ENCODE results near the gene SRP19.

Gene SRP19

GRCh38 chr5:112863549-112863948 lies 2.5 kb downstream of the SRP19 start:
- no peak for DNase-seq (ENCODE audit: low spot score)
- no peak for TF ChIP-seq CTCF (IDR thresholded peaks at IDR 0.05; ENCODE audit: extremely low read depth, insufficient read depth, missing control alignments)
- in situ Hi-C loops (cut with MboI; ENCODE audit: low pct_unique_long_range_greater_than_20kb, low sequenced_read_pairs, unreplicated experiment): no loop called here

- in situ Hi-C loops (cut with MboI; ENCODE audit: low pct_unique_long_range_greater_than_20kb, low sequenced_read_pairs, unreplicated experiment): no loop called here
- DNase-seq (ENCODE audit: low spot score): no peak
- no peak for TF ChIP-seq CTCF (IDR thresholded peaks at IDR 0.05; ENCODE audit: extremely low read depth, insufficient read depth, missing control alignments)
Measured at GRCh38 chr5:112865128-112865527, 4.0 kb downstream of the SRP19 start.

GRCh38 chr5:112866739-112867138 lies 5.7 kb downstream of the SRP19 start:
- no peak for TF ChIP-seq CTCF (IDR thresholded peaks at IDR 0.05; ENCODE audit: extremely low read depth, insufficient read depth, missing control alignments)

GRCh38 chr5:112867411-112867810 lies 6.3 kb downstream of the SRP19 start:
- DNase-seq (ENCODE audit: low spot score): no peak
- TF ChIP-seq CTCF (IDR thresholded peaks at IDR 0.05; ENCODE audit: extremely low read depth, insufficient read depth, missing control alignments): no peak
- in situ Hi-C loops (cut with MboI; ENCODE audit: low pct_unique_long_range_greater_than_20kb, low sequenced_read_pairs, unreplicated experiment): no loop called here

More at GRCh38 chr5:112866739-112867138, 5.7 kb downstream of the SRP19 start:
- in situ Hi-C loops (cut with MboI; ENCODE audit: low pct_unique_long_range_greater_than_20kb, low sequenced_read_pairs, unreplicated experiment): no loop called here
- no peak for DNase-seq (ENCODE audit: low spot score)

- no peak for TF ChIP-seq CTCF (IDR thresholded peaks at IDR 0.05; ENCODE audit: extremely low read depth, insufficient read depth, missing control alignments)
Measured at GRCh38 chr5:112869948-112870347, 8.9 kb downstream of the SRP19 start.

GRCh38 chr5:112870966-112871365 lies 9.9 kb downstream of the SRP19 start:
- no peak for TF ChIP-seq CTCF (IDR thresholded peaks at IDR 0.05; ENCODE audit: extremely low read depth, insufficient read depth, missing control alignments)
- no peak for DNase-seq (ENCODE audit: low spot score)
- in situ Hi-C loops (cut with MboI; ENCODE audit: low pct_unique_long_range_greater_than_20kb, low sequenced_read_pairs, unreplicated experiment): no loop called here

More at GRCh38 chr5:112869948-112870347, 8.9 kb downstream of the SRP19 start:
- in situ Hi-C loops (cut with MboI; ENCODE audit: low pct_unique_long_range_greater_than_20kb, low sequenced_read_pairs, unreplicated experiment): no loop called here
- no peak for DNase-seq (ENCODE audit: low spot score)

GRCh38 chr5:112876362-112876761 lies 15.3 kb downstream of the SRP19 start:
- in situ Hi-C loops (cut with MboI; ENCODE audit: low pct_unique_long_range_greater_than_20kb, low sequenced_read_pairs, unreplicated experiment): no loop called here
- no peak for TF ChIP-seq CTCF (IDR thresholded peaks at IDR 0.05; ENCODE audit: extremely low read depth, insufficient read depth, missing control alignments)
- DNase-seq (ENCODE audit: low spot score): no peak

All from GM13977 (cell line).